GM18511 (cell line): ENCODE data around the gene TUBG1.
"Not testable (repeated sequence)": the region's sequence is repeated elsewhere in the genome, so short reads cannot be mapped to it uniquely, and the experiment has no call there.

Source experiments
- ATAC-seq: cut with Tn5 transposase; IDR thresholded peaks from one replicate; pipeline ENCODE4 v1.9.1; 2021; ENCODE audit warnings: mild to moderate bottlenecking, moderate library complexity; ENCODE audit not compliant: unreplicated experiment

Gene TUBG1

GRCh38 chr17:42578282-42578869 lies 31.1 kb upstream of the TUBG1 start:
- peak; percentile 65 for ATAC-seq

GRCh38 chr17:42579794-42580551 lies 29.5 kb upstream of the TUBG1 start:
- ATAC-seq = no peak

GRCh38 chr17:42581744-42582270 lies 27.7 kb upstream of the TUBG1 start:
- ATAC-seq = no peak

GRCh38 chr17:42584880-42585279 lies 24.6 kb upstream of the TUBG1 start:
- ATAC-seq = no peak

GRCh38 chr17:42585353-42585752 lies 24.1 kb upstream of the TUBG1 start:
- no peak for ATAC-seq

GRCh38 chr17:42586514-42587230 lies 22.8 kb upstream of the TUBG1 start:
- peak; percentile 50 for ATAC-seq

GRCh38 chr17:42590886-42591285 lies 18.6 kb upstream of the TUBG1 start:
- ATAC-seq = no peak

- no peak for ATAC-seq
These were observed 18.1 kb upstream of the TUBG1 start for GRCh38 chr17:42591411-42591810.

GRCh38 chr17:42596386-42596785 lies 13.1 kb upstream of the TUBG1 start:
- no peak for ATAC-seq

GRCh38 chr17:42598905-42599304 lies 10.6 kb upstream of the TUBG1 start:
- no peak for ATAC-seq

GRCh38 chr17:42603318-42603717 lies 6.2 kb upstream of the TUBG1 start:
- ATAC-seq = no peak

GRCh38 chr17:42607769-42608168 lies 1.7 kb upstream of the TUBG1 start:
- no peak for ATAC-seq

- ATAC-seq = peak; percentile 50
These were observed 940 bp upstream of the TUBG1 start for GRCh38 chr17:42608305-42609181.

- ATAC-seq = not testable (repeated sequence)
These were observed 625 bp downstream of the TUBG1 start for GRCh38 chr17:42609814-42610801.

- ATAC-seq = no peak
These were observed 2.5 kb downstream of the TUBG1 start for GRCh38 chr17:42612013-42612412.

- no peak for ATAC-seq
These were observed 4.3 kb downstream of the TUBG1 start for GRCh38 chr17:42613699-42614295.

GRCh38 chr17:42617956-42618431 lies 8.5 kb downstream of the TUBG1 start:
- ATAC-seq = peak; percentile 29

GRCh38 chr17:42618442-42619150 lies 9.1 kb downstream of the TUBG1 start:
- ATAC-seq = peak; percentile 82
